NT2/D1 (cell line): ENCODE measurements around the gene EPC1.
"Not testable (repeated sequence)": the region's sequence is repeated elsewhere in the genome, so short reads cannot be mapped to it uniquely, and the experiment has no call there.

Experiments used
- DNase-seq: peaks from one replicate; pipeline ENCODE4 v3.0.0-alpha.2; 2011; ENCODE audit warnings: low read depth, low spot score
- H3K27me3 ChIP-seq: 2 replicates; pipeline ENCODE4 v1.6.0; 2011; ENCODE audit warnings: mild to moderate bottlenecking; ENCODE audit not compliant: insufficient read length, insufficient read depth
- H3K36me3 ChIP-seq: 2 replicates; pipeline ENCODE4 v1.6.1; 2011; ENCODE audit warnings: mild to moderate bottlenecking, low read length, mixed read lengths; ENCODE audit not compliant: insufficient read depth, insufficient read length
- H3K4me1 ChIP-seq: 2 replicates; pipeline ENCODE4 v1.5.1; 2011; ENCODE audit not compliant: insufficient read depth, insufficient read length
- H3K4me3 ChIP-seq: 2 replicates; pipeline ENCODE4 v1.5.1; 2011; ENCODE audit warnings: low read depth; ENCODE audit not compliant: insufficient read length
- H3K9ac ChIP-seq: 2 replicates; pipeline ENCODE4 v1.6.0; 2011; ENCODE audit warnings: low read depth; ENCODE audit not compliant: insufficient read length
- H3K9me3 ChIP-seq: 2 replicates; pipeline ENCODE4 v1.5.1; 2011; ENCODE audit warnings: mild to moderate bottlenecking, low read length; ENCODE audit not compliant: insufficient read depth
- SUZ12 ChIP-seq: IDR thresholded peaks from 2 replicates; pipeline ENCODE4 v1.6.1; 2011; ENCODE audit not compliant: insufficient read length, insufficient read depth; ENCODE audit errors: extremely low read depth
- YY1 ChIP-seq: IDR thresholded peaks from 2 replicates; pipeline ENCODE4 v1.6.1; 2011; ENCODE audit not compliant: insufficient read length, insufficient read depth
- ZNF274 ChIP-seq: IDR thresholded peaks from 2 replicates; pipeline ENCODE4 v1.6.1; 2011; ENCODE audit warnings: mild to moderate bottlenecking, low read depth, low read length

EPC1 gene

GRCh38 chr10:32367793-32368453 is 21.0 kb upstream of the EPC1 start:
- Histone ChIP-seq H3K36me3 (no peaks in the 10 kb centered on the region), H3K9ac (no peak overlapping the region), H3K27me3 (no peaks in the 10 kb centered on the region), H3K4me3 (no peak overlapping the region), H3K9me3 (no peaks in the 10 kb centered on the region), H3K4me1 (no peaks in the 10 kb centered on the region)
- no peak for DNase-seq
- TF ChIP-seq SUZ12: no peak
- no peak for TF ChIP-seq YY1
- TF ChIP-seq ZNF274: no peak

GRCh38 chr10:32366588-32366987 is 19.6 kb upstream of the EPC1 start:
- TF ChIP-seq YY1 (no peak), ZNF274 (no peak), SUZ12 (no peak)
- Histone ChIP-seq H3K9me3 (no peaks in the 10 kb centered on the region), H3K27me3 (no peaks in the 10 kb centered on the region), H3K9ac (no peak overlapping the region), H3K36me3 (no peaks in the 10 kb centered on the region), H3K4me3 (no peak overlapping the region), H3K4me1 (no peaks in the 10 kb centered on the region)
- DNase-seq: no peak

DNA sequence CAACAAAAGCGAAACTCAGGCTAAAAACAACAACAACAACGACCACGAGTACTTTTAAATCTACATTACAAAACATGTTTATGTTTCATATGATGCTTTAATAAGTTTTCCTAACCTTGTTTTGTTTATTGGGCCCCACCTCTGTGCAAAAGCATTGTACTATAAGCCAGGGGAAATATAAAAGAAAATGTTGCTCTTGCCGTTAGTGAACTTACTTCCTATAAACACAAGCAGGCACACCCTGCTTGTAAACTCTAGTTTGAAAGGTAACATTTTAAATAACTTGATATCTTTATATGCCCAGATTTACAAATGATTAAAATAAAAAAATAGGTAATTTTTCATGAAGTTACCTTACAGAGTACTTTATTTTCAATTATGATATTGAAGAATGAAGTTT is 19.2 kb upstream of the EPC1 start:
- Histone ChIP-seq H3K4me3 (no peak overlapping the region), H3K36me3 (no peaks in the 10 kb centered on the region), H3K4me1 (no peaks in the 10 kb centered on the region), H3K9ac (no peak overlapping the region), H3K9me3 (no peaks in the 10 kb centered on the region), H3K27me3 (no peaks in the 10 kb centered on the region)
- TF ChIP-seq ZNF274 (no peak), YY1 (no peak), SUZ12 (no peak)
- no peak for DNase-seq

DNA sequence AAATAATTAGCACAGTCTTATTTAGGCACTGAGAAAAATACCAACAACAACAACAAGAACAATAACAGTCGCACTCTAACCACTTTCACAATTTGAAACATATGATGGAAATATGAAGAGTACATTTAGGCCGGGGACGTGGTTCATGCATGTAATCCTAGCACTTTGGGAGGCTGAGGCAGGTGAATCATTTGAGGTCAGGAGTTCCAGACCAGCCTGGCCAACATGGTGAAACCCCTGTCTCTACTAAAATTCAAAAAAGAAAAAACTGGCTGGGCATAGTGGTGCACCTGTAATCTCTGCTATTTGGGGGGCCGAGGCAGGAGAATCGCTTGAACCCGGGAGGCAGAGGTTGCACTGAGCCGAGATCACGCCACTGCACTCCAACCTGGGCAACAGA is 18.4 kb upstream of the EPC1 start:
- H3K9me3 ChIP-seq, H3K4me1 ChIP-seq, H3K4me3 ChIP-seq, H3K36me3 ChIP-seq, DNase-seq, H3K27me3 ChIP-seq, H3K9ac ChIP-seq: not testable (repeated sequence)

GRCh38 chr10:32362571-32362970 is 15.6 kb upstream of the EPC1 start:
- DNase-seq: no peak
- TF ChIP-seq YY1 (no peak), SUZ12 (no peak), ZNF274 (no peak)
- no peaks in the 10 kb centered on the region for H3K36me3 ChIP-seq
- H3K4me3 ChIP-seq: no peak overlapping the region
- H3K27me3 ChIP-seq: no peaks in the 10 kb centered on the region
- H3K9me3 ChIP-seq: no peaks in the 10 kb centered on the region
- H3K4me1 ChIP-seq: no peaks in the 10 kb centered on the region
- no peak overlapping the region for H3K9ac ChIP-seq

GRCh38 chr10:32360884-32361283 is 13.9 kb upstream of the EPC1 start:
- TF ChIP-seq SUZ12 (no peak), ZNF274 (no peak), YY1 (no peak)
- Histone ChIP-seq H3K9ac (no peak overlapping the region), H3K27me3 (no peaks in the 10 kb centered on the region), H3K4me3 (no peak overlapping the region), H3K36me3 (no peaks in the 10 kb centered on the region), H3K9me3 (no peaks in the 10 kb centered on the region), H3K4me1 (no peaks in the 10 kb centered on the region)
- DNase-seq: no peak

DNA sequence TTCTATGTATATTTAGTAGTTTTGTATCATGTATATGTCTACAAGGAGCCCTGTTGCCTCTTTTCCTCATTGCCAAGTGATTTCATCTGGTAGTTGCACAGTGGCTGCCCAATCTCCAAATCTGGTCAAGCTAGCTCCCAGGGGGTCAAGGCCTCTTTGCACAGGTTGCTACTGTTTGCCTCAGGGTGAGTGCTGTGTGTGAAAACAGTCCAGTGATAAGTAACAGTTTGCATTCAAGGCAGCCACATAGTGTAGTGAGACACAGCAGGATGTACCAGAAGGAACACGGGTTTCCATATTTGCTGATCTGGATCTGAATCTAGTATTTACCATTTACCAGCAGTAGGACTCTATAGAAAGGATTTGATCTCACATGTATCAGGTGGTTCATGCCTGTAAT is 13.3 kb upstream of the EPC1 start:
- Histone ChIP-seq H3K9ac (no peak overlapping the region), H3K27me3 (no peaks in the 10 kb centered on the region), H3K9me3 (no peaks in the 10 kb centered on the region), H3K4me3 (no peak overlapping the region), H3K36me3 (no peaks in the 10 kb centered on the region), H3K4me1 (no peaks in the 10 kb centered on the region)
- TF ChIP-seq YY1: no peak
- TF ChIP-seq ZNF274: no peak
- no peak for TF ChIP-seq SUZ12
- no peak for DNase-seq
